Measurements from ENCODE around the gene EFTUD2. TPM values are rescaled to one million over a fixed set of nuclear protein-coding genes. Genes with fewer than 3 reads are reported as not detected.

The EFTUD2 gene
- total and polyA plus RNA-seq, 2 of the 4 experiments (the other 2 are of a cell fraction) = 72.5 to 126 TPM

- Histone ChIP-seq H3K9ac (ENCODE audit: low read depth, low read length) (no peak overlapping the region), H3K4me3 (ENCODE audit: insufficient read depth, low read depth, low read length) (no peak overlapping the region), H2BK20ac (ENCODE audit: low read depth, low read length) (no peak overlapping the region), H3K56ac (ENCODE audit: extremely low read depth, insufficient read depth, low read length) (no peak overlapping the region), H3K79me1 (ENCODE audit: low read depth in 1 of 2, low read length in 2 of 2) (no peaks in the 10 kb centered on the region), H4K20me1 (ENCODE audit: insufficient read depth, low read length) (no peaks in the 10 kb centered on the region), H3K4ac (ENCODE audit: low read depth, low read length) (no peak overlapping the region), H3K27me3 (ENCODE audit: control insufficient read depth, insufficient read depth, low read length) (peaks cover 5% of the 10 kb centered on the region; the same call in 1 of the 2 replicates), H3K23ac (ENCODE audit: low read depth, low read length) (no peak overlapping the region), H3K36me3 (ENCODE audit: control insufficient read depth, insufficient read depth, low read length) (peaks cover 10% of the 10 kb centered on the region), H3K9me3 (ENCODE audit: control insufficient read depth, insufficient read depth, low read length) (no peaks in the 10 kb centered on the region), H2AFZ (replicated peaks; ENCODE audit: low read length, poor library complexity) (peak overlapping the region; percentile 43), H3K4me1 (ENCODE audit: control insufficient read depth, insufficient read depth, low read length) (no peaks in the 10 kb centered on the region), H4K8ac (ENCODE audit: low read depth in 2 of 2, low read length in 2 of 2) (no peak overlapping the region), H2BK15ac (ENCODE audit: low read depth, low read length) (no peak overlapping the region), H3K4me2 (ENCODE audit: low read depth, low read length) (no peak overlapping the region), H4K91ac (ENCODE audit: insufficient read depth, low read depth, low read length) (no peak overlapping the region), H2BK120ac (ENCODE audit: low read depth, low read length) (no peak overlapping the region), H3K9me1 (ENCODE audit: insufficient read depth, low read length) (no peaks in the 10 kb centered on the region), H2AK9ac (replicated peaks; ENCODE audit: low read depth, low read length, poor library complexity) (no peak overlapping the region), H2AK5ac (ENCODE audit: low read depth, low read length) (no peak overlapping the region), H3K14ac (replicated peaks; ENCODE audit: low read depth, low read length) (no peak overlapping the region), H2BK5ac (ENCODE audit: low read depth, low read length, poor library complexity, severe bottlenecking) (no peak overlapping the region), H3K18ac (ENCODE audit: low read depth, low read length) (no peak overlapping the region), H3K27ac (ENCODE audit: insufficient read depth, low read length) (no peak overlapping the region), H4K5ac (ENCODE audit: low read depth, low read length) (no peak overlapping the region)
- ChIA-PET POLR2A (ENCODE audit: unreplicated experiment) (no interaction called here), CTCF (interaction anchor here (6.6 kb wide), 1 partner anchor 98 kb away, joined by 62 read pairs; no protein-coding TSS in a partner anchor)
- intact Hi-C loops (cut with micrococcal nuclease) = no loop called here
- DNase-seq (no peak), ATAC-seq (ENCODE audit: low read depth) (no peak)
- in situ Hi-C loops (cut with MboI; ENCODE audit: low sequenced_read_pairs) = no loop called here
- dilution Hi-C loops (cut with HindIII; ENCODE audit: low sequenced_read_pairs, unreplicated experiment) = no loop called here
- WGBS, 2 experiments (ENCODE audit: extremely low coverage in 2 of 2, insufficient read length in 1 of 2) = 68% methylated on average over 8 of the region's 19 CpGs; no CpG with 5 or more reads in 1 of the 2 experiments
- no peak for TF ChIP-seq ELK1 (IDR thresholded peaks at IDR 0.05; ENCODE audit: borderline replicate concordance, low read depth, low read length)
- TF ChIP-seq CEBPB (IDR thresholded peaks at IDR 0.05; ENCODE audit: low read depth, low read length) = no peak
- TF ChIP-seq MAZ (IDR thresholded peaks at IDR 0.05; ENCODE audit: borderline replicate concordance, low read depth, low read length) = no peak
- TF ChIP-seq USF2 (IDR thresholded peaks at IDR 0.05; ENCODE audit: low read depth, low read length) = no peak
- TF ChIP-seq CHD1 (IDR thresholded peaks at IDR 0.05; ENCODE audit: low read depth, low read length) = no peak
- no peak for TF ChIP-seq MXI1 (IDR thresholded peaks at IDR 0.05; ENCODE audit: borderline replicate concordance, low read depth, low read length)
- no peak for TF ChIP-seq NFE2L2 (IDR thresholded peaks at IDR 0.05; ENCODE audit: low read depth, low read length)
- no peak for TF ChIP-seq FOS (IDR thresholded peaks at IDR 0.05; ENCODE audit: low read depth, low read length)
- TF ChIP-seq CTCF (conservative IDR thresholded peaks at IDR 0.05; ENCODE audit: low read depth, low read length) = no peak
- BruUV-seq (replicated peaks) = no TSS peak
Observed at GRCh38 chr17:44922746-44923470, 23.7 kb upstream of the EFTUD2 start.

All from IMR-90 (cell line).